Tibial nerve (tissue), 3 donors: Measurements from ENCODE around the gene KCTD14.

ENCODE experiments used
- CTCF ChIP-seq, 5 experiments: fragments of 200-600 bp in 3 of 5; fragments of 450-650 bp in 2 of 5; sonication (generic) in 3 of 5; IDR thresholded peaks; one replicate each; pipeline ENCODE4 v1.5.1; 2016 to 2019; ENCODE audit warnings: antibody characterized with exemption in 5 of 5, mild to moderate bottlenecking in 3 of 5, moderate library complexity in 2 of 5
- POLR2A ChIP-seq, 2 donors: fragments of 450-650 bp; IDR thresholded peaks; one replicate each; pipeline ENCODE4 v1.6.1; 2017; ENCODE audit warnings: antibody characterized with exemption in 2 of 2, mild to moderate bottlenecking in 2 of 2, moderate library complexity in 2 of 2

GRCh38 chr11:78023426-78023825 is 350 bp upstream of the KCTD14 start:
- TF ChIP-seq CTCF (IDR thresholded peaks at IDR 0.05) (no peak), POLR2A (IDR thresholded peaks at IDR 0.05) (no peak)
